CD4-positive, alpha-beta T cell treated with Interleukin-4 for 1 hour (primary cell): ENCODE data around the gene CPT1C.
"Not testable (repeated sequence)": the region's sequence is repeated elsewhere in the genome, so short reads cannot be mapped to it uniquely, and the experiment has no call there.

Source experiments
- DNase-seq, 2 donors: peaks; one replicate each; pipeline ENCODE4 v3.0.0-alpha.2; 2020 to 2022

The CPT1C gene

DNA sequence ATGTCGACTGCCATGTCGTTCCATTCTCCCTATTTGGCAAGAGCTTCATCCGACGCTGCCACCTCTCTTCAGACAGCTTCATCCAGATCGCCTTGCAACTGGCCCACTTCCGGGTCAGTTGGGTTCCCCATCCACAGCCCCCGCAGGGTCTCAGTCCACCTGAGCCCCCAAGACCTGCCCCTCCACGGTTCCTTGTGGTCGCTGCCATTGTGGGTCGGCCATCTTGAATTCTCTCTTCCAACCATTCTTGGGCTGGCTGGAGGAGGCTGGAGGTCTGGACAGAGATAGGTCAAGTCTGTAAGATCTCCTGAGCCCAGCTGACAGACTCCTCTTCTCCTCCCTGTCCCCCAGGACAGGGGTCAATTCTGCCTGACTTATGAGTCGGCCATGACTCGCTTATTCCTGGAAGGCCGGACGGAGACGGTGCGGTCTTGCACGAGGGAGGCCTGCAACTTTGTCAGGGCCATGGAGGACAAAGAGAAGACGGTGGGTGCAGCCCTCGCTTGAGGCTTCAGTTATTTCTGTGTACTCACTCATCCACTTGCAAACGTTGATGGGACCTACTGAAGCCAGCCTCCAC lies 19.5 kb downstream of the CPT1C start:
- no peak for DNase-seq

GRCh38 chr19:49712397-49712859 lies 21.5 kb downstream of the CPT1C start:
- no peak for DNase-seq

DNA sequence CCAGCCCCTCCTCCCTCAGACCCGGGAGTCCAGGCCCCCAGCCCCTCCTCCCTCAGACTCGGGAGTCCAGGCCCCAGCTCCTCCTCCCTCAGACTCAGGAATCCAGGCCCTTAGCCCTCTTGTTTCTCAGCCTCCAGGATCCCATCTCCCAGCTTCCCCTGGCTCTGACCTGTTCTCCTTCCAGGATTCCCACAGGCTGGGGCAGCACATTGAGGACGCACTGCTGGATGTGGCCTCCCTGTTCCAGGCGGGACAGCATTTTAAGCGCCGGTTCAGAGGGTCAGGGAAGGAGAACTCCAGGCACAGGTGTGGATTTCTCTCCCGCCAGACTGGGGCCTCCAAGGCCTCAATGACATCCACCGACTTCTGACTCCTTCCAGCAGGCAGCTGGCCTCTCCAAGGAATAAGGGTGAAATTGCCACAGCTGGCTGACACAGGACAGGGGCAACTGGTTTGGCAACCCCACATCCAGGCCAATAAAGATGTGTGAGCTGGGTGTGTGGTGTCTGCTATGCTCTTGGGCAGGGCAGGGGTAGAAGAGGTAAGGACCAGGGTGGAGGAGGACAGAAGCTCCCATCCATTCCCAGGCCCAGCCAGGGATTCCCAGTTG lies 22.4 kb downstream of the CPT1C start:
- DNase-seq = no peak

GRCh38 chr19:49716154-49716553 lies 25.2 kb downstream of the CPT1C start:
- no peak for DNase-seq

DNA sequence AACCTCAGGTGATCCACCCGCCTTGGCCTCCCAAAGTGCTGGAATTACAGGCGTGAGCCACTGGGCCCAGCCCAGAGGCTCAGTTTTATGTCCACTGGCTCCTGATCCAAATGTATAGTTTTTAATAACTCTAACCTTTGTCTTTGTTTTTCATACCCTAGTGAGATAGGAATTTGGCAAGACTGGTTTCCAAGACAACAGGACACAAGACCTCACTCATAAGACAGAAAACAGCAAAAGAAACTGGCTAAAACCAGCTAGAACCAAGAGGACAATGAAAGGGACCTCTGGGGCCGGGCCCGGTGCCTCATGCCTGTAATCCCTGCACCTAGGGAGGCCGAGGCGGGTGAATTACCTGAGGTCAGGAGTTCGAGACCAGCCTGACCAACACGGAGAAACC lies 27.6 kb downstream of the CPT1C start:
- DNase-seq = no peak

- DNase-seq = peak in 1 of 2 donors; percentile 11
Observed at GRCh38 chr19:49718991-49719390, 28.1 kb downstream of the CPT1C start.

DNA sequence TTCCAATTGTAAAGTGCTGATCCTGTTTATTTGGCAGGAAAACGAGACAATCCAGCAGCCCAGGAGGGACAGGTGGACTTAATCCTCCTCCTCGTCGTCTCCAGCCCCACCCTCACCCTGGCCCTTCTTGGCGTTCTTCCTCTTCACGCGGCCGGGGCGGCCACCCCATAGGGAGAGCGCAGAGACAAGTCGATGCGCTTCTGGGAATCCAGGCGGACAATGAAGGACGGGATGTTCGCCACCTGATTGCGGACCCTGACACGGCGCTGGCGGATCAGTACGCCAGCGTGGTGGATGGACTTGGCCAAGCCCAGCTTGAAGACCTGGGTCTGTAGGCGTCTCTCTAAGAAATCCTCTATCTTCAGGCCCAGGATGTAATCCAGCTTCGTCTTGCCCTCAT lies 28.5 kb downstream of the CPT1C start:
- not testable (repeated sequence) for DNase-seq

DNA sequence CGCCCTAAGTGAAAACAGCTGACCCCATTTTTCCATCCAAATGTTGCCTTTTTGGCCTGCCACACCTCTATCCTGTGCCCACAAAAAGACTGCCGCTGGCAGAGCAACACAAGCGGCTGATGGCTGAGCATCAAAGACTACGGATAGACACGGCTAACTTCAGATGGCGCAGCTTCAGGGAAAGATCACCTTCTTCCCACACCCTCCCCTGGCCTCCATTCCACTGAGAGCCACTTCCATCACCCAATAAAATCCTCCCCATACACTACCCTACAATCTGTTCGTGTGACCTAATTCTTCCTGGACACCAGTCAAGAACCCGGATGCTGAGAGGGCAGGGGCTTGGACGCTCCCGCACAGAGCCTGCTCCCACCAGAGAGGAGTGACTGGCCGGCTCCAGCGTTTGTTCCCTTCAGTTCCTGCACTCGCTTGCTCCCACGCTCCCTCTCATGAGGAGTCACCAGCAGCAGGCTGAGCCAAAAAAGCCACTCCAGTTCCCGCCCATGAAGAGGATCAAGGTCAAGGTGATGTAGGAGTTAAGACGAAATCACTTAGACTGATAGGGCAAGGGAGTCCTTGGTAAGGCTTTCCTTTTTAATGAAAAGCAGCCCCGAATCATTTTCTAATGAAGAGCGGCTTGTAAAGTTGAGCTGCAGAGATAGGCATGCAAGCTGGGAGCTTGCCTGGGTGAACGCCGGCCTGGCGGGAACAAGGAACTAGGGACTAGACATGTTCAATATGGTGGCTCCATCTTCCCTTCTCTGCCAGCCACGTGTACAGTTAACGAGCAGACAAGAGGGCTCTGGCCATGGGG lies 36.5 kb downstream of the CPT1C start:
- no peak for DNase-seq

GRCh38 chr19:49730166-49730565 lies 39.2 kb downstream of the CPT1C start:
- DNase-seq = no peak

GRCh38 chr19:49738268-49738667 lies 47.4 kb downstream of the CPT1C start:
- no peak for DNase-seq

DNA sequence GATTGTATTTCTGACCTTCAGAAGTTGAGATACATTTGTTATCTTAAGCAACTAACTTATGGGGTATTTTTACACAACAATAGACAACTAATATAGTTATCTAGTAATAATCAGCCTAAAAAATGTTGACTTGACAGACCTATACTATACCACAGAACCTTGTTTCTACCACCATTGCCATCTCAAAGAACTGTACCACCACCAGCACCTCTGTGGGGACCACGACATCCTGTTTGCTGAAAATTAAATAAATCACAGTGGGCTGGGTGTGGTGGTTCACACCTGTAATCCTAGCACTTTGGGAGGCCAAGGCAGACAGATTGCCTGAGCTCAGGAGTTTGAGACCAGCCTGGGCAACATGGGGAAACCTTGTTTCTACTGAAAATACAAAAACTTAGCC lies 48.2 kb downstream of the CPT1C start:
- no peak for DNase-seq

GRCh38 chr19:49739933-49740332 lies 49.0 kb downstream of the CPT1C start:
- DNase-seq = no peak

- no peak for DNase-seq
Observed at GRCh38 chr19:49741210-49741844, 50.4 kb downstream of the CPT1C start.

DNA sequence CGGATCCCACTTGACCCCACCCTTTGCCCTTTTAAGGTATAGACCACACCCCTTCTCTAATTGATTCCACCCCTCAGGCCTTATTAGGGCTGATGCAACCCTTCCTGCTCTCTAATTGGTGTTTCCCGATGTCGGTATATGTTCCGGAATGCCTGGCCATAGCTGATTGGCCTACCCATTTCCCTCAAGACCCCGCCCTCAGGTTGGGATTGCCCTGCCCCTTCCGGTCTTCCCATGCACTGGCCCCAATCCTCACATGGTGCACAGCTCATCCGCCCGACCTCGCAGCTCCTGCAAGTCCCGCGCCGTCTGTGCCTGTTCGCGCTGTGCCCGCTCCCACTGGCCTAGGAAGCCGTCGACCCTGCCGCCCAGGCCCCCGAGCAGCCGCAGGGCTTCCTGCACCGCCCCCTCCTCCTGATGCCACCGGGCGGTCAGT lies 54.0 kb downstream of the CPT1C start:
- no peak for DNase-seq

DNA sequence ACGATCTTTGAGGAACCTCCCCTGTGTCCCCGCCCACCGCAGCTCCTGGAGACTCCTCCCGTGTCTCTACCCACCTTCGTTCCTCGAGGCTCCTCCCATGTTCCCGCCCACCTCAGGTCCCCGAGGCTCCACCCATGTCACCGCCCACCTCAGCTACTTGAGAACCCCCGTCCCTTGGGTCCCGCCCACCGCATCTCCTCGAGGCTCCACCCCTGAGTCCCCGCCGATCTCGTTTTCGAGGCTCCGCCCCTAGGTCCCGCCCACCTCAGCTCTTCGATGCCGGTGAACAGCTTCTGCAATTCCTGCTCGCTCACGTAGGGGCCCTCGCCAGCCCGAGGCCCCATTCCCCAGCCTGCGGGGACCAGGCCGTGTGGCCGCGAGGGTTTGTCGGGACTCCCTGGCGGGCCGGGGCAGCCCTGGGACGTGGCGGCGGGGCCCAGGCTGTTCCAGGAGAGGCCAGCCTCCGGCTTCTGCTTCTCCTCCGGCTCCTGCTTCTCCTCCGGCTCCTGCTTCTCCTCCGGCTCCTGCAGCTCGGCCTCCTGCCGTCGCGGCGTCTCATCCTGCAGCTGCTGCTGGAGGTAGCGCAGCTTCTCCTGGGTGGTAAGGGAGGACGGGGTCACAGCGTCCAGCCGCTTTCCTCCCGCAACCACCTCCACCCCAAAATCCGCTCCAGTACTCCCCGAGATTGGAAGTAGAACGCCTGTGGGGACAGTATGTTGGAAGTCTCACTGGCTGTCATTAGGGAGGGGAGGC lies 55.5 kb downstream of the CPT1C start:
- DNase-seq = peak; percentile 62 to 75

GRCh38 chr19:49749055-49749716 lies 58.3 kb downstream of the CPT1C start:
- DNase-seq = no peak

GRCh38 chr19:49749771-49750170 lies 58.9 kb downstream of the CPT1C start:
- DNase-seq = no peak

GRCh38 chr19:49752701-49753100 lies 61.8 kb downstream of the CPT1C start:
- DNase-seq = no peak

GRCh38 chr19:49755956-49756355 lies 65.0 kb downstream of the CPT1C start:
- no peak for DNase-seq

GRCh38 chr19:49758292-49758691 lies 67.4 kb downstream of the CPT1C start:
- no peak for DNase-seq

DNA sequence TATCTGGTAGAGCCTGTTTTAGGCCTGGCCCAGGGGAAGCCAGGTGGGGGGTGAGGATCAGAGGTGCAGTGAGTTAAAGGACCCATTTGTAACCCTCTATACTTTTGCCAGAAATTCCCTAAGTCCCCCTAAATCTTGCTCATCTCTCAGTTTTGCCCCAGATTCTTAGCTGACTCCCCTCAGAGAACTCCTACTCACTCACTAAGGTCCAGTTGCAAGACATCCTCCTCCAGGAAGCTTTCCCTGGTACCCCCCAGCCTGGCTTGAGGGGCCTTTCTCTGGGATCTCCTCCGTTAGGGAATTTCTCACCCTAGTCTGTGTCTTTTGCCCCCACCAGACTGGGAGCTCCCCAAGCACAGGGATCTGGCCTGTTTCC lies 70.3 kb downstream of the CPT1C start:
- no peak for DNase-seq

DNA sequence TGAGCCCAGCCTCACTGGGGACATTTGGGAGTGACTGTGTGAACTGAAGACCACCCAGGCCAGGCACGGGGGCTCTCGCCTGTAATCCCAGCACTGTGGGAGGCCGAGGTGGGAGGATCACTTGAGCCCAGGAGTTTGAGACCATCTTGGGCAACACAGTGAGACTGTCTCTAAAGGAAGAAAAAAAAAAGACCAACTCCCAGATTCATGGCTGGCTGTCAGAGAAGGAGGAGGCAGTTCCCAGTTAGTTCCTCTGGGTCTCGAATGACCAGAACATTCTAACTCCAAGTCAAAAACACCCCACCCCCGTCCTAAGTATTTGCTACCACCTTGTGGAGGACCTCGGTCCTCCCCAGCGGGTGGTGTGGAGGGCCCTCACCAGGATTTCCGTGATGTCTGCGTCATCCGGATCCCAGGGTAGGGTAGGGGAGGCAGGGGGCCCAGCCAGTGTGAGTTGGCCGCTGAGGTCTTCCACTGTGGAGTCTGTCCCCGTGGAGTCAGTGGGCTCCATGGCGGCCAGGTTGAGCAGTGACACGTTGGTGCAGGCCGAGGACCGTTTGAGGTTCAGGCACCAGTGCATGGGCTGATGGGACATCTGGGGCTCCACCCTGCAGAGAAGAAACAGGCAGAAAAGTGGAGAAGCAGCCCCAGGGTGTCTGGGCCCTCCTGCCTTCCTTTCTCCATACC lies 70.9 kb downstream of the CPT1C start:
- peak in 1 of 2 donors; percentile 25 for DNase-seq
